ENCODE results near the gene ZFAND3.

Gene ZFAND3

DNA sequence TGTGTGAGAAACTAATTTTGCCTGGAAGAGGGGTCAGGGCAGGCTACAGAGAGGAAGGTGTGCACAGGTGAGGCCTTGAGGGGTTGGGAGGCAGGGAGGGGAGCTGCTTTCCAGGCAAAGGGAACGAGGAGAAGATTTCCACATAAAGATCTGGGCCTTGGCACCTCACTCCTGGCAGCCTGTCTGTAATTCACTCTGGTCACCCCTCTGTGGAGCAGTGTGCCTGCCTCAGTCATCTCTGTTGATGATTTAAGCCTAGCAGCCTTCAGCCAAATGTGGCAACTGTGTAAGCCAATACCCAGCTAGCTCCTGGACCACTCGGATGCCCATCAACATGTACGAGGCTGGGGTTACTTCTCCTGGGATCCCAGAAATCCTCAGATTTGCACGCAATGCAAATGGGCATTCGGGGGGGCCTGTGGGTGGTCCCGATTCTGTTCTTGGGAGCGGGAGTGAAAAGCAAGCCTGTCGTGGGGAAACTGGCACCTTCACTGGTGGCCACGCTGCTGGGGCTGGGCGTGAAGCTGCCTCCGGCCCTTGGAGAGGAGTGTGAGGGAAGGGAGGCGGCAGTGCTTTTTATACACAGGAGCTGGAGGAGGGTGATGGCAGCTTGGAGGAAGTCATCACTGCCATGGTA is 360.4 kb downstream of the ZFAND3 start:
- TF ChIP-seq, protein P1, sequence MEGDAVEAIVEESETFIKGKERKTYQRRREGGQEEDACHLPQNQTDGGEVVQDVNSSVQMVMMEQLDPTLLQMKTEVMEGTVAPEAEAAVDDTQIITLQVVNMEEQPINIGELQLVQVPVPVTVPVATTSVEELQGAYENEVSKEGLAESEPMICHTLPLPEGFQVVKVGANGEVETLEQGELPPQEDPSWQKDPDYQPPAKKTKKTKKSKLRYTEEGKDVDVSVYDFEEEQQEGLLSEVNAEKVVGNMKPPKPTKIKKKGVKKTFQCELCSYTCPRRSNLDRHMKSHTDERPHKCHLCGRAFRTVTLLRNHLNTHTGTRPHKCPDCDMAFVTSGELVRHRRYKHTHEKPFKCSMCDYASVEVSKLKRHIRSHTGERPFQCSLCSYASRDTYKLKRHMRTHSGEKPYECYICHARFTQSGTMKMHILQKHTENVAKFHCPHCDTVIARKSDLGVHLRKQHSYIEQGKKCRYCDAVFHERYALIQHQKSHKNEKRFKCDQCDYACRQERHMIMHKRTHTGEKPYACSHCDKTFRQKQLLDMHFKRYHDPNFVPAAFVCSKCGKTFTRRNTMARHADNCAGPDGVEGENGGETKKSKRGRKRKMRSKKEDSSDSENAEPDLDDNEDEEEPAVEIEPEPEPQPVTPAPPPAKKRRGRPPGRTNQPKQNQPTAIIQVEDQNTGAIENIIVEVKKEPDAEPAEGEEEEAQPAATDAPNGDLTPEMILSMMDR (IDR thresholded peaks at IDR 0.05), result no peak

DNA sequence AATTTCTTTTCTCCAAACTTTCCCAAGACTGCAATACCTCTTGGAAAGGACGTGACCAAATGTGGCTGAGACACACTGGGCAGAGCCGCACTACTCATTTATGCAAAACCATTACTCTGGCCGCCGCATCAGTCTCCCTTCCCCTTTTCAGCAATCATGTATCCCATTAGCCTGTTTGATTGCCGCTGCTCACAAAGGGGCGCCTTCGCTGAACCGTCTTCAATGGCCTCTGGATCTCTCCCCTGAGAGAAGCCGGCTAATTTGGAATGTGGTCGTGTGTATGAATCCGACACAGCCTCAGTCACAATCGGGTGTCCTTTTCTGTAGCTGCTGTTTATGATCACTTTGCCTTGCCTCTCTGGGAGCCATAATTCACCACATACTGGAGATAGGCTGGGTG is 361.1 kb downstream of the ZFAND3 start:
- TF ChIP-seq, protein P1 (IDR thresholded peaks at IDR 0.05), result no peak

DNA sequence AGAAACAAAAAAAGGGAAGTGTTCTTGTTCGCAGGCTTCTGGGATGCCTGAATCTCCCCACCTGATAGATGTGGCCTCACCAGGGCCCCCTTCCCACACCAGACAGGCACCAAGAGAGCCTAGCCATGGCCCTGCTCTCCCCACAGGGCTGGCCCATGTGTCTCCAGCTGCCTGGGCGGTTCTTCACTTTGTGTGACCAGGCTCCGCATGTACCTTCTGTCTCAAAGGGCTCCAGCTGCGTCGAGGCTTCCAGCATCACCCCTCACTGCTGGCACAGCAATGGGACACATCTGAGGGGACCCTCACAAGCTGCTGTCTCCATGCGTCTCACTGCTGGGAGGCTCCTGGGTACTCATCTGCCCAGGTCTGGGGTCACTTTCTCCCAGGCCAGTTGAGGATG is 362.9 kb downstream of the ZFAND3 start:
- TF ChIP-seq, protein P1 (IDR thresholded peaks at IDR 0.05), result no peak

DNA sequence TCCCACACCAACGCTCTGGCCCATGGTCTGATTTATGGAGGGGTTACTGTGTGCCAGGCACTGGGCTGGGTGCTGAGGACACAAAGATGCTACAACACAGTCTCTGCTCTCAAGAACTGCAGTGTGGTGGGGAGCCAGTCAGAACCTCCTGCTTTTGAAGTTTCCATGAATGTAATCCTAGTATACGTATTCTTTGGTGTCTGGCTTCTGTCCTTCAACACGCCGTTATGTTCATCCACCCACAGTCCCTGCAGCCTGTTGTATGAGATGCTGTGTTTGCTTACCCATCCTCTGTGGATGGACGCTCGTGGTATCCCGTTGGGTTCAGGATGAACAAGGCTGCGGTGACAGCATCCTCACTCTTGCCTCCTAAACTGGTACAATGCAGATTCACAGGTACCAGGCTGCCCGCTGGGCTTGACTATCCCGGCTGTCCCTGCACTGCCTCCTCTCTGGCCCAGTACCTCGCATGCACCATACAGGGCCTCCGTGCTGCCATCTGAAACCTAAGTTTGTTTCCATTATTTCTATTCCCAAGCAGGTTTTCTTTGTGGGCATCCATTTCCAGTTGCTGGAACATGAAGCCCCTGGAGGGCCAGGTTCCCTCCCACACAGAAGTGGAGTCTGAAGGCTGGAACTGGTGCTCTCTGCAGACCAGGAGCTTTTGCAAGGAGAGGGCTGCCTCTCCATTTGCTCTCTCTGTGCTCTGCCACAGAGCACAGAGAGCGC is 364.5 kb downstream of the ZFAND3 start:
- TF ChIP-seq, protein P1 (IDR thresholded peaks at IDR 0.05), result no peak

DNA sequence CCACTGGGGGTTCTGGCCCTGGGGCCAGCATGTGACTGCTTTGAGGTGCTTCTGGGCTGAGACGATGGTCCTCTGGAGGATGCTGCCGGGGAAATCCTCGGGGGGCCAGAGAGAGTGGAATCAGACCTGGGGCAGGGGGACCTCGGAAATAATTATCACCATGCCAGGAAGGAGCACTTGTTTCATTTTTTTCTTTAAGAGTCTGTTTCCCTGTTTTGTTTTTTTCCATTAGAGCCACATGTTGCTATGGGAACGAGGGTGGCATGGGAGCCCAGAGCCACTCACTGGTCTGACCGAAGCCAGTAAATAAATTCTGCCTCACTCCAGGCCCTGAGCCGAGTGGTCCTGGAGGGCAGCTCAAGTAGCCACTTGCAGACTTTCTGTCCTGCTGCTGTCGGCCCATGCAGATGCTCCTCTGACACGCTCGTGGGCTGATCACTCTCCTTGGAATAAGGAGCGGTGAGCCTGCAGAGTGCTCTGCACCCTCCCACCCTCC is 365.1 kb downstream of the ZFAND3 start:
- TF ChIP-seq, protein P1 (IDR thresholded peaks at IDR 0.05), result no peak

DNA sequence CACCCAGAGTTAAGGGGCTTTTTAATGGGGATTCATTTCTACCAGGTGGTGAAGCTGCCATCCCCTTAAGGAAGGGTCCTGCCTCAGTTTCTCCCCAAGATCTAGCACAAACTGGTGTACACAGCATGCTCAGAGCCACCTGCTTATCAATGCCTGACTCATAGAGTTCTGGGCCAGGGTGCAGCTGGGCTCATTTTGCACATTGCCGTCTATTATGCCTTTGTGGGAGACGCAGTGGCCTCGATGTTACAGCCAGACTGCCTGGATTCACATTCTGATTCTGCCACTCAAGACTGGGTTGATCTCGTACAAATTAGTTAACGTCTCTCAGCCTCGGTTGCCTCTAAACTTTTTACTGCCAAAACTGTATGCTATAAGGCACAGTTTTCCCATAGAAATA is 365.7 kb downstream of the ZFAND3 start:
- TF ChIP-seq, protein P1 (IDR thresholded peaks at IDR 0.05), result no peak

DNA sequence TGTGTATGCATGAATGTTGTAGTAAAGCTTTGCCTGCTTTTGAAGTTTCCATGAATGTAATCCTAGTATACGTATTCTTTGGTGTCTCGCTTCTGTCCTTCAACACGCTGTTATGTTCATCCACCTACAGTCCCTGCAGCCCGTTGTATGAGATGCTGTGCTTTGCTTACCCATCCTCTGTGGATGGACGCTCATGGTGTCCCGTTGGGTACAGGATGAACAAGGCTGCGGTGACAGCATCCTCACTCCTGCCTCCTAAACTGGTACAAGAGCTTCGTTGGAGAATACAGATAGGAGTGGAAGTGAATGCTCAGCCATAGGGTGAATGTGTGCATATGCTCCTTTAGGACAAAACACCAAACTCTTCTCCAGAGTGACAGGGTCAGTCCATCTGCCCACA is 366.2 kb downstream of the ZFAND3 start:
- TF ChIP-seq, protein P1 (IDR thresholded peaks at IDR 0.05), result no peak

Data from LNCAP (cell line).